HepG2 (cell line): ENCODE data around the gene COL26A1.

Experiments used
- CBFB ChIP-seq: sonication (generic); formaldehyde crosslinking; IDR thresholded peaks from 2 replicates; pipeline ENCODE4 v1.4.0; 2020; ENCODE audit warnings: missing genetic modification reagents
- CTCF ChIP-seq: sonication (generic); formaldehyde crosslinking; IDR thresholded peaks from 2 replicates; pipeline ENCODE4 v1.5.0; 2020; ENCODE audit warnings: mild to moderate bottlenecking, missing genetic modification reagents, moderate library complexity
- EP300 ChIP-seq, 3 experiments: sonication (generic) in 1 of 3; formaldehyde crosslinking in 1 of 3; IDR thresholded peaks; 2 replicates each; pipeline versions ENCODE4 v1.5.1 to v1.6.1; 2011 to 2020; ENCODE audit warnings: low read depth in 2 of 3, low read length in 2 of 3, borderline replicate concordance in 1 of 3, improper control_type of control experiment in 1 of 3, mild to moderate bottlenecking in 1 of 3, missing genetic modification reagents in 1 of 3, moderate library complexity in 1 of 3
- FOSL2 ChIP-seq: sonication (generic); formaldehyde crosslinking; IDR thresholded peaks from 2 replicates; pipeline ENCODE4 v1.4.0; 2020; ENCODE audit warnings: missing genetic modification reagents
- FOXA3 ChIP-seq: IDR thresholded peaks from 2 replicates; pipeline ENCODE4 v1.6.1; 2016; ENCODE audit warnings: missing genetic modification reagents, missing compliant biosample characterization
- HDAC6 ChIP-seq: fragments of 200-600 bp; sonication (generic); IDR thresholded peaks from 2 replicates; pipeline ENCODE4 v1.7.0; 2017; ENCODE audit warnings: mild to moderate bottlenecking, antibody characterized with exemption, low read length, low read depth
- HNRNPLL ChIP-seq: fragments of 200-400 bp; formaldehyde crosslinking; IDR thresholded peaks from 2 replicates; pipeline ENCODE4 v1.6.1; 2017; ENCODE audit warnings: mild to moderate bottlenecking, low read depth, low read length; ENCODE audit not compliant: poor library complexity, severe bottlenecking
- KDM4B ChIP-seq: sonication (generic); formaldehyde crosslinking; IDR thresholded peaks from 2 replicates; pipeline ENCODE4 v1.4.0; 2020; ENCODE audit warnings: missing genetic modification reagents
- MZF1 ChIP-seq: sonication (generic); formaldehyde crosslinking; IDR thresholded peaks from 2 replicates; pipeline ENCODE4 v1.8.1; 2023; ENCODE audit warnings: mild to moderate bottlenecking, missing genetic modification reagents, borderline replicate concordance
- NONO ChIP-seq, 2 experiments: fragments of 450-650 bp in 1 of 2; sonication (generic) in 1 of 2; formaldehyde crosslinking in 1 of 2; IDR thresholded peaks in 1 of 2; conservative IDR thresholded peaks in 1 of 2; 2 replicates each; pipeline versions ENCODE4 v1.6.1 to v1.8.0; 2017 to 2022; ENCODE audit warnings: mild to moderate bottlenecking in 1 of 2, missing genetic modification reagents in 1 of 2, moderate library complexity in 1 of 2
- SALL2 ChIP-seq: sonication (generic); formaldehyde crosslinking; IDR thresholded peaks from 2 replicates; pipeline ENCODE4 v1.8.1; 2023; ENCODE audit warnings: mild to moderate bottlenecking, missing genetic modification reagents, inconsistent platforms
- SRF ChIP-seq: IDR thresholded peaks from 2 replicates; pipeline ENCODE4 v1.6.1; 2011; ENCODE audit warnings: mild to moderate bottlenecking, low read depth, low read length, moderate library complexity
- ZNF484 ChIP-seq: sonication (generic); formaldehyde crosslinking; IDR thresholded peaks from 2 replicates; pipeline ENCODE4 v1.5.1; 2020; ENCODE audit warnings: mild to moderate bottlenecking, low read depth, missing genetic modification reagents, borderline replicate concordance
- TF ChIP-seq, protein P1 (sequence below): sonication (generic); formaldehyde crosslinking; conservative IDR thresholded peaks from 2 replicates; pipeline ENCODE4 v1.4.0; 2020; ENCODE audit warnings: missing genetic modification reagents

DNA sequence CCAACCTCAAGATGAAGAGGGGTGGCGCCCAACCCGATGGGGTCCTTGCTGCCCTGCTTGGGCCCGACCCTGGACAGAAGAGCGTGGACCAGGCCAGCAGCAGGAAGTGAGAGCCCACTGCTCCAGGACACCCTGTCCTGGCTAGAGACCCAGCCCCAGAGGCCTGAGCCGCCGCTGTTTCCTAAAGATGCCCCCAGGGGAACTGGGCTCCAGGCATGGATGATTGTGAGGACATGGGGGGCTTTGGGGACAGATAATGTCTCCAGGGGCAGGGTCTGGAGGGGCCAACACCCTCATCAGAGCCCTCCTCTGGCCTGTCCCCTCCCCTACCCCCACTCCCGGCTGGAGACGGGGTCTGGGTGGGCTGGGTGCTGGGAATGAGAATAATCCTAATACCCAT lies 194.7 kb downstream of the COL26A1 start:
- TF ChIP-seq KDM4B (no peak), NONO (IDR thresholded peaks at IDR 0.05) (no peak), NONO (CRISPR knock-in tag; conservative IDR thresholded peaks at IDR 0.05) (no peak), FOSL2 (CRISPR knock-in tag) (no peak), MZF1 (CRISPR knock-in tag) (no peak), SRF (no peak), FOXA3 (no peak), EP300 (IDR thresholded peaks at IDR 0.05; ENCODE audit: low read depth in 2 of 2, low read length in 2 of 2) (no peak), EP300 (CRISPR knock-in tag; IDR thresholded peaks at IDR 0.05; ENCODE audit: borderline replicate concordance) (no peak), SALL2 (CRISPR knock-in tag) (no peak), ZNF484 (CRISPR knock-in tag) (no peak), HDAC6 (no peak), CBFB (no peak), HNRNPLL (no peak), CTCF (CRISPR knock-in tag) (no peak)
- TF ChIP-seq, protein P1, sequence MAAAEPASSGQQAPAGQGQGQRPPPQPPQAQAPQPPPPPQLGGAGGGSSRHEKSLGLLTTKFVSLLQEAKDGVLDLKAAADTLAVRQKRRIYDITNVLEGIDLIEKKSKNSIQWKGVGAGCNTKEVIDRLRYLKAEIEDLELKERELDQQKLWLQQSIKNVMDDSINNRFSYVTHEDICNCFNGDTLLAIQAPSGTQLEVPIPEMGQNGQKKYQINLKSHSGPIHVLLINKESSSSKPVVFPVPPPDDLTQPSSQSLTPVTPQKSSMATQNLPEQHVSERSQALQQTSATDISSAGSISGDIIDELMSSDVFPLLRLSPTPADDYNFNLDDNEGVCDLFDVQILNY (CRISPR knock-in tag), result no peak
